ENCODE measurements around the gene MAST4. TPM values are rescaled to one million over a fixed set of nuclear protein-coding genes. Genes with fewer than 3 reads are reported as not detected.

MAST4 gene
- polyA plus RNA-seq, 1 donor (not counting 4 experiments of a cell fraction or from before 2014, with no cell fraction given) = 19.8 TPM

DNA sequence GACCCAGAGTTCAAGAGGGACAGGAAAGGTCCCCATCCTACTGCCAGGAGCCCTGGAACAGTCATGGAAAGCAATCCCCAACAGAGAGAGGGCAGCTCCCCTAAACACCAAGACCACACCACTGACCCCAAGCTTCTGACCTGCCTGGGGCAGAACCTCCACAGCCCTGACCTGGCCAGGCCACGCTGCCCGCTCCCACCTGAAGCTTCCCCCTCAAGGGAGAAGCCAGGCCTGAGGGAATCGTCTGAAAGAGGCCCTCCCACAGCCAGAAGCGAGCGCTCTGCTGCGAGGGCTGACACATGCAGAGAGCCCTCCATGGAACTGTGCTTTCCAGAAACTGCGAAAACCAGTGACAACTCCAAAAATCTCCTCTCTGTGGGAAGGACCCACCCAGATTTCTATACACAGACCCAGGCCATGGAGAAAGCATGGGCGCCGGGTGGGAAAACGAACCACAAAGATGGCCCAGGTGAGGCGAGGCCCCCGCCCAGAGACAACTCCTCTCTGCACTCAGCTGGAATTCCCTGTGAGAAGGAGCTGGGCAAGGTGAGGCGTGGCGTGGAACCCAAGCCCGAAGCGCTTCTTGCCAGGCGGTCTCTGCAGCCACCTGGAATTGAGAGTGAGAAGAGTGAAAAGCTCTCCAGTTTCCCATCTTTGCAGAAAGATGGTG is 568.8 kb downstream of the MAST4 start:
- Histone ChIP-seq H3K9me1 (ENCODE audit: control insufficient read depth, extremely low read depth, insufficient read depth, low read length) (no peaks in the 10 kb centered on the region), H3K36me3 (ENCODE audit: control insufficient read depth in 2 of 2, extremely low read depth in 1 of 2, insufficient read depth in 2 of 2, low read length in 2 of 2) (peaks cover 36 to 45% of the 10 kb centered on the region in 2 experiments), H3K9ac (ENCODE audit: control insufficient read depth, extremely low read depth, insufficient read depth, low read length) (no peak overlapping the region), H3K4me1 (ENCODE audit: control insufficient read depth, extremely low read depth, insufficient read depth, low read length) (peaks cover 21% of the 10 kb centered on the region), H3K27ac (ENCODE audit: control insufficient read depth, insufficient read depth, low read length) (no peak overlapping the region), H2AFZ (ENCODE audit: control insufficient read depth, low read length) (no peak overlapping the region), H4K20me1 (ENCODE audit: control insufficient read depth, extremely low read depth, insufficient read depth, low read length) (no peaks in the 10 kb centered on the region), H3K9me3 (ENCODE audit: control insufficient read depth, low read depth, low read length) (no peaks in the 10 kb centered on the region), H3K4me3 (ENCODE audit: control insufficient read depth in 2 of 3, extremely low read depth in 1 of 3, insufficient read depth in 2 of 3, low read depth in 1 of 3, low read length in 3 of 3) (no peak overlapping the region), H3K4me2 (ENCODE audit: control insufficient read depth, extremely low read depth, insufficient read depth, low read depth, low read length) (no peak overlapping the region), H3K27me3 (ENCODE audit: control insufficient read depth, extremely low read depth, insufficient read depth, low read length) (no peaks in the 10 kb centered on the region), H3K79me2 (ENCODE audit: control insufficient read depth, insufficient read depth, low read length) (no peaks in the 10 kb centered on the region)
- DNase-seq (ENCODE audit: low read depth, low spot score) = no peak
- no peak for FAIRE-seq
- dilution Hi-C loops (cut with MboI; ENCODE audit: extremely low pct_ligation_motif_present, low sequenced_read_pairs) = no loop called here
- no peak for TF ChIP-seq CTCF (optimal IDR thresholded peaks at IDR 0.05 in 1 of 3, IDR thresholded peaks at IDR 0.05 in 1 of 3, conservative IDR thresholded peaks at IDR 0.05 in 1 of 3; ENCODE audit: extremely low read depth in 1 of 3, insufficient read depth in 2 of 3, low read length in 3 of 3)
- no peak for TF ChIP-seq EZH2 (IDR thresholded peaks at IDR 0.05; ENCODE audit: low read length)

GRCh38 chr5:67165526-67166459 is 569.6 kb downstream of the MAST4 start:
- Histone ChIP-seq H3K27ac (ENCODE audit: control insufficient read depth, insufficient read depth, low read length) (peak overlapping the region; percentile 14), H3K9me1 (ENCODE audit: control insufficient read depth, extremely low read depth, insufficient read depth, low read length) (no peaks in the 10 kb centered on the region), H3K4me2 (ENCODE audit: control insufficient read depth, extremely low read depth, insufficient read depth, low read depth, low read length) (no peak overlapping the region), H3K9me3 (ENCODE audit: control insufficient read depth, low read depth, low read length) (no peaks in the 10 kb centered on the region), H3K4me3 (ENCODE audit: control insufficient read depth in 2 of 3, extremely low read depth in 1 of 3, insufficient read depth in 2 of 3, low read depth in 1 of 3, low read length in 3 of 3) (no peak overlapping the region), H3K79me2 (ENCODE audit: control insufficient read depth, insufficient read depth, low read length) (no peaks in the 10 kb centered on the region), H3K27me3 (ENCODE audit: control insufficient read depth, extremely low read depth, insufficient read depth, low read length) (no peaks in the 10 kb centered on the region), H4K20me1 (ENCODE audit: control insufficient read depth, extremely low read depth, insufficient read depth, low read length) (no peaks in the 10 kb centered on the region), H3K4me1 (ENCODE audit: control insufficient read depth, extremely low read depth, insufficient read depth, low read length) (peaks cover 13% of the 10 kb centered on the region), H2AFZ (ENCODE audit: control insufficient read depth, low read length) (no peak overlapping the region), H3K9ac (ENCODE audit: control insufficient read depth, extremely low read depth, insufficient read depth, low read length) (no peak overlapping the region), H3K36me3 (ENCODE audit: control insufficient read depth in 2 of 2, extremely low read depth in 1 of 2, insufficient read depth in 2 of 2, low read length in 2 of 2) (peaks cover 40 to 45% of the 10 kb centered on the region in 2 experiments)
- DNase-seq (ENCODE audit: low read depth, low spot score) (no peak), FAIRE-seq (no peak)
- dilution Hi-C loops (cut with MboI; ENCODE audit: extremely low pct_ligation_motif_present, low sequenced_read_pairs) = no loop called here
- TF ChIP-seq CTCF (optimal IDR thresholded peaks at IDR 0.05 in 1 of 3, IDR thresholded peaks at IDR 0.05 in 1 of 3, conservative IDR thresholded peaks at IDR 0.05 in 1 of 3; ENCODE audit: extremely low read depth in 1 of 3, insufficient read depth in 2 of 3, low read length in 3 of 3) (peak; percentile 23 to 66 (median 51)), EZH2 (IDR thresholded peaks at IDR 0.05; ENCODE audit: low read length) (no peak)

All from keratinocyte (primary cell).